ENCODE data around the gene DYNLT3.

Gene DYNLT3

DNA sequence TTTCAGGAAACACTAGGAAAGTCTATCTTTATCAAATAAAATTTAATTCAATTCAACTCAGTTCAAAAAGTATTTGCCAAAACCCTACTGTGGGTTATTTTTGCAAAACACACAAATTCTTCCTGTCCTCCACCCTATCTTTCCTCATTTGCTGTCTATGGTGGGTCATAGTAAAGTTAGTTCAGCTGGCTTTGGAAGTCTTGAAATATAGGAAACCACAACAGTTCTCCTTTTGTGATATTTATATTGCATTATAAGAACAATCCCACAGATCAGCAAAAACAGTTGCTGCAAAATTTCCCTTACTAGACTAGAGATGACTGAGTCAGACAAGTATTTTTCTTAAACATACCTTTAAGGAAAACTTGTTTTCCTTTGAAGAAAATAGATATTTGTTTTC, 45.3 kb downstream of the DYNLT3 start:
- DNase-seq (ENCODE audit: low read depth): no peak
- TF ChIP-seq, protein P1, sequence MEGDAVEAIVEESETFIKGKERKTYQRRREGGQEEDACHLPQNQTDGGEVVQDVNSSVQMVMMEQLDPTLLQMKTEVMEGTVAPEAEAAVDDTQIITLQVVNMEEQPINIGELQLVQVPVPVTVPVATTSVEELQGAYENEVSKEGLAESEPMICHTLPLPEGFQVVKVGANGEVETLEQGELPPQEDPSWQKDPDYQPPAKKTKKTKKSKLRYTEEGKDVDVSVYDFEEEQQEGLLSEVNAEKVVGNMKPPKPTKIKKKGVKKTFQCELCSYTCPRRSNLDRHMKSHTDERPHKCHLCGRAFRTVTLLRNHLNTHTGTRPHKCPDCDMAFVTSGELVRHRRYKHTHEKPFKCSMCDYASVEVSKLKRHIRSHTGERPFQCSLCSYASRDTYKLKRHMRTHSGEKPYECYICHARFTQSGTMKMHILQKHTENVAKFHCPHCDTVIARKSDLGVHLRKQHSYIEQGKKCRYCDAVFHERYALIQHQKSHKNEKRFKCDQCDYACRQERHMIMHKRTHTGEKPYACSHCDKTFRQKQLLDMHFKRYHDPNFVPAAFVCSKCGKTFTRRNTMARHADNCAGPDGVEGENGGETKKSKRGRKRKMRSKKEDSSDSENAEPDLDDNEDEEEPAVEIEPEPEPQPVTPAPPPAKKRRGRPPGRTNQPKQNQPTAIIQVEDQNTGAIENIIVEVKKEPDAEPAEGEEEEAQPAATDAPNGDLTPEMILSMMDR (conservative IDR thresholded peaks at IDR 0.05; ENCODE audit: control insufficient read depth, insufficient read depth, low read depth, low read length): no peak
- H3K4me3 ChIP-seq (ENCODE audit: control insufficient read depth, low read depth, low read length): no peak overlapping the region

DNA sequence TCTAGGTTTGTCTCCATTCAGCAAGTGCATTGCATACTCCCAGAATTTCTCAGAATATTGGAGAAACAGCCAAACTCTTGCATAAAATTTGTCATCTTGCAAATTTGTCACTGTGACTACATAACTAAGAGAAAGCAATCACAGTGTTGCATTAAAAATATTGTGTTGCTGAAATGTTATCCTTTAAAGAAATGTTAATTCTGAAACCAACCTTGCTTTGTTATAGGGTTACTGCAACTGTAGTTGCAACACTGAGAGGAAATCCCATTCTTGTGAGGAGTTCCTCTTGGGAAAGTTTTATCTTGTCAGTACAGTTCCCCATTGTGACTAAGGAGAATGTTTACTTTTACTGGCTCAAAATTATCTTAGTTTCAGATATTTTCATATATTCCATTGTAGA, 46.7 kb downstream of the DYNLT3 start:
- no peak overlapping the region for H3K4me3 ChIP-seq (ENCODE audit: control insufficient read depth, low read depth, low read length)
- TF ChIP-seq, protein P1 (conservative IDR thresholded peaks at IDR 0.05; ENCODE audit: control insufficient read depth, insufficient read depth, low read depth, low read length): no peak
- DNase-seq (ENCODE audit: low read depth): no peak

DNA sequence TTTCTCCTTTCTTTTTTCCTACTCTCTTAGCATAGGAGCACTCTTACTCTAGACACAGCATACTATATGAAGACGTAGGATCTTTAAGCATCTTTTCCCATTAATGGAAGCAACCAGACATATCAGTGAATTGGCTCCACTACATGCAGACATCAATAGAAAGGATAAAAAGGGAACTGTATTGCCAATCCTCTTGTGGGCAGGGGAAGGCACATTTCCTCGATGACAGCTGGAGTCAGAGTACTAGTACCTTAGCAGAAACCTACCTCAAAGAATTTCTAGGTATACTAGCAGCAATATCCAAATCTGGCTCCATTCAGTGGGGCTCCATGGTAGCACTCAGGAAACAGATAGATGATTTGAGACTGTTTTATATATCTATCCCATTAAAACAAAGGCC, 47.4 kb downstream of the DYNLT3 start:
- H3K4me3 ChIP-seq (ENCODE audit: control insufficient read depth, low read depth, low read length): no peak overlapping the region
- no peak for DNase-seq (ENCODE audit: low read depth)
- TF ChIP-seq, protein P1 (conservative IDR thresholded peaks at IDR 0.05; ENCODE audit: control insufficient read depth, insufficient read depth, low read depth, low read length): no peak

DNA sequence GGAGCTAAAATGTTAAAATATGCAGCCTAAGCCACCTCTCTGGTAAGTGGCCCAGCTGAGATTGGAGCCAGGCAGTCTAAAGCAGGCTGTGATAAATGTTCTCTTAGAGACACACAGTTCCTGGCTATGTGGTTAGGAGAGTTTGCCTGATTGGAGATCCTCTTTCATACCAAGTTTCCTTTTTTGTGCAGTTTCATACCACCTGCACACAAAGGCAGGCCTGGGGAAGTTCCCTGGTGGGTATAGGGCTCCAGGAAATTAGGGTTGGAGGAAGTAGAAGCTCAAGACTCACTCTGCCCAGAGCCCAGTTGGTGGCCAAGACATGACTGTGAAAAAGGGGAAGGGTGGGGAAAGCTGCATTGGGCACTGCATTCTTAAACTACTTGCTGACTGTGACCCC, 50.6 kb downstream of the DYNLT3 start:
- TF ChIP-seq, protein P1 (conservative IDR thresholded peaks at IDR 0.05; ENCODE audit: control insufficient read depth, insufficient read depth, low read depth, low read length): no peak
- no peak overlapping the region for H3K4me3 ChIP-seq (ENCODE audit: control insufficient read depth, low read depth, low read length)
- no peak for DNase-seq (ENCODE audit: low read depth)

DNA sequence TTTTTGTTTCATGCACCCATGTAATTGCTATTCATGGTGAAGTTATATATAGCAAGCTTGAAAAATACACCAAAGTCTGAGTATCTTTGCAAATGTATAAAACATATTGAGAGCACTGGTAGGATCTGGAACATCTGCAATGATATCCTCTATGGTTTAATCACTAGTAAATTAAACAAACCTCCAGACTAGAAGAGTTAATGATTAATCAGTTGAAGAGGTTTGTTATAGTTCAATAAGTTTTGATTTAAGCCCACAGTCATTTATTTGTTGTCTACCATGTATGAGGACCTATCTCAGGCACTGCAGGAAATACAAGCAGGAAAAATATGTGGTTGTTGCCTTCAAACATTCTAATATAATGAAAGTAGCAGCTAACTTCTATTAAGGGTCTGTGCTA, 51.1 kb downstream of the DYNLT3 start:
- no peak overlapping the region for H3K4me3 ChIP-seq (ENCODE audit: control insufficient read depth, low read depth, low read length)
- TF ChIP-seq, protein P1 (conservative IDR thresholded peaks at IDR 0.05; ENCODE audit: control insufficient read depth, insufficient read depth, low read depth, low read length): no peak
- DNase-seq (ENCODE audit: low read depth): no peak
